Measurements from ENCODE around the gene RBP3. TPM values are rescaled to one million over a fixed set of nuclear protein-coding genes. Genes with fewer than 3 reads are reported as not detected.
"Not testable (repeated sequence)": the region's sequence is repeated elsewhere in the genome, so short reads cannot be mapped to it uniquely, and the experiment has no call there.

RBP3 gene
- total RNA-seq, 3 donors from 2014 or later: not detected

DNA sequence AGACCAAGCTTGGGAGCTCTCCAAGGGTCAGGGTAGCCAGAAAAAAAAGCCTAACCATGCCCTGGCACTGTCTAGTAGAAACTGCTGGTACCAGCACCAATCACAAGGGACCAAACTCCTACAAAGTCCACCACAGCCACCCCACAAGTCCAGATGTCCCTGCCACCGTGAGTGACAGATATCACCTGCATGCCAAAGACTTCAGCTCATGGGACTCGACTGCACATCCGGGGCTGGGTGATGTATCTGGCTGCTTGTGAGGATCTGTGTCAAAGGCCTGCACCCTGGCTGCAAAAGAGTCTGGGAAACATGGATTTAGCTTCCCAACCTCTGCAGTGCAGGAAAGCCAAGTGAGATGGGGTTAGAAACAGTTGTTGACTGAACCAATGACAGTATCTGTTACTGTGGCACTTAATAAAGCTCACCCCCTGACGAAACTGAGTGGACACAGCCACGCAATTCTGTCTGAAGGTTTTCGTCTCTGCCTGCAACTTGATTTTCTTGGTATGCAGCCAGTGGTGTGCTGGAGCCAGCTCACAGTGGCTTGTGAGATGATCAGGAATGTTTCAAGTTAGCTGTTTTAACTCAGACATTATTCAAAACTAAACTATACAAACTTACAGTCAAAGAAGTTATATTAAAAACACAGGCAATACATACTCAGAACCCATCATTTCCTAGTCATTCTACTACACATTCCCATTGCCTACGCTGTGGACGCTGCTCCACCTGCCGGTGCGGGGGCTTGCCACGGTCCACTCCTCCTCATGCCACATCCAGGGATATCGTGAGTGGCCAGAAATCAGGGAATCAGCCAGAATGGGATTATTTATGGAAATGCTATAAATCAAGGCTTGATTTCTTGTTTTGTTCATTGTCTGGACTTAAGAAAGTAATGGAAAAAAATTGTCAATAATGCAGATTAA lies 26.7 kb downstream of the RBP3 start:
- H3K9me3 Mint-ChIP-seq: no peaks in the 10 kb centered on the region
- no peak overlapping the region for H3K4me3 Mint-ChIP-seq
- no peak for ATAC-seq
- H3K27me3 Mint-ChIP-seq (ENCODE audit: low read depth): peaks cover 39% of the 10 kb centered on the region
- H3K36me3 Mint-ChIP-seq (ENCODE audit: insufficient read depth): no peaks in the 10 kb centered on the region
- H3K4me1 Mint-ChIP-seq (ENCODE audit: low read depth): peaks cover 9% of the 10 kb centered on the region
- no peak for DNase-seq

DNA sequence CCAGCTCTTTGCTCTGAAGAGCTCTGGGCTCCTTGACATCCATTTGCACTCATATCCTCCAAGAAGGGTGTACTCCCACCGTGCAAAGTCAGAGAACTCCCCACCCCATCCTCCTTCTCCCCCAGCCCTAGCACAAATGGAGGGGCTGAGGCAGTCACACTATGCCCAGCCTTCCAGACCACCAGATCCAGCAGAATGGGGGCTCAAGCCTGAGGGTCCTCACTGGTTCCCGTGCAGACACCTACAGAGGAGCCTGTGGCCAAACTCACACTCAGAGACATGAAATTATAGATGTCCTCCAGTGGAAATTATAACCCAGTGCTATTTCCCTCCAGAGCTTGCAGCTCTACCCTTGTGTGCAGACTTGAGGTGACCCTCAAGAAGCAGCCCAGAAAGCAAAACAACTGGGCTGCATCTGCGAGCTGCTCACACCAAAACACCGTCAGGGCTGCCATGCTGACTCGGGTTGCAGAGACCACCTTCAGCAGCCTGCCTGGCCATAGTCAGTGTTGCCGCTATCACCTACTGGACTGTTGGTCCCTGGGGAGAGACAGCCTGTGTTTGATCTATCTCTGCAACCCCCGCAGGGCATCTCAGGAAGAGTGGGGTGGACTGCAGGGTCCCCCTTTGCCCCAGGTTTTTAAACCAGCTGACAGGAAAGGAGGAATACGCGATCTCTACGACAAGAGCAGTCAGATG lies 28.5 kb downstream of the RBP3 start:
- no peaks in the 10 kb centered on the region for H3K36me3 Mint-ChIP-seq (ENCODE audit: insufficient read depth)
- no peaks in the 10 kb centered on the region for H3K9me3 Mint-ChIP-seq
- H3K4me1 Mint-ChIP-seq (ENCODE audit: low read depth): peaks cover 9% of the 10 kb centered on the region
- no peak for DNase-seq
- H3K4me3 Mint-ChIP-seq: no peak overlapping the region
- peaks cover 54% of the 10 kb centered on the region for H3K27me3 Mint-ChIP-seq (ENCODE audit: low read depth)
- ATAC-seq: no peak

DNA sequence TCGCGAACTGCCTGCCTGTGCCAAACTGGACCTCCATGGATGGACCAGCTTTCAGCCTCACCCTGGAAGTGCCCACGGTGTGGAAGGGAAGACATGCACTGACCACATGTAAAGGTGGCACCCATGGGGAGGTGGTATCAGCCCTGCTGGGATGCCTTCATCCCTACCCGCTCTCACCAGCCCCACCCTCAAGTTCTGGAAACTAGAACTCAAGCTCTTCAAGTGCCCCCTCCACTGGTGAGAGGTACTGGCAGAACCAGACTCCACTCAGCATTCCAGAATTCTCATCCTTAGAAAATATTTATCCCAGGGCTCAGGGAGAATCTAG lies 30.0 kb downstream of the RBP3 start:
- DNase-seq: no peak

DNA sequence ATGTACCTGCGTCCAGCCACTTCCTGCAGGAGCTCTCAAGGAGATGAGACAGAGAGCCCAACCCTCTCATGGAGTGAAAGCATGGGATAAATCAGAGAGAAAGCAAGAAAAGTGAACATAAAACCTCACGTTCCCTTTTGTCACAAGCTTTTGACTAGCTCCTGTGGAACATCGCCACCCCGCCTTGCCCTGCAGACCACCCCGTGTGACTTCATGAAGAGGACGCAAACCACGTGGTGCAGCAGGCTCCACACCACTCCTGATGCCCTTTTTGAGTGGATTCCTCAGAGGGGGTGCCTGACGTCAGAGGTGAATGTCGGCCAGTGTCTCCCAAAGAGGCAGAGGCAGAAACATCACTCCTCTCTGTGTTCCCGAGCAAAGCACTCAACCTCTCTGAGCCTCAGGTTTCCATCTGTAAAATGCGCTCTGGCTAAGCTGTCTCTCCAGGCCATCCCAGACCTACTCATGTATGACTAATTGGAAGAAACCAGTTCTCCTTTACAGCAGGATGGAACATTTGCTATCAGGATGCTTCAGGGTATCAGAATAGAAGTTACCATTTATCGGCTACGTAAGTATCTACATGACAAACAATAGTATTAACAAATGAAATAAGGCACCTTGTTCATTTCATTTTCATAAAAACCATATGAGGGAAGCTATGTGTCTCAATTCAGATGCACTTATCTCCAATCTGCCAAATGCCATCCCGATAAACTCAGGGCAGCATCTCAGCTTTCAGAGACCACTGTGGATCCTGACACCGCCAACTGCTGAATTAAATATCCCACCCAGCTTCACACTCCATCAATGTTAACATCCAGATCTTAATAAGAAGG lies 30.7 kb downstream of the RBP3 start:
- DNase-seq (no peak), ATAC-seq (no peak)
- Mint-ChIP-seq H3K36me3 (ENCODE audit: insufficient read depth) (no peaks in the 10 kb centered on the region), H3K27me3 (ENCODE audit: low read depth) (peaks cover 62% of the 10 kb centered on the region), H3K9me3 (no peaks in the 10 kb centered on the region), H3K4me1 (ENCODE audit: low read depth) (peaks cover 7% of the 10 kb centered on the region), H3K4me3 (no peak overlapping the region)

More for the DNA sequence above, 30.0 kb downstream of the RBP3 start:
- H3K9me3 Mint-ChIP-seq: no peaks in the 10 kb centered on the region
- no peak overlapping the region for H3K4me3 Mint-ChIP-seq
- peaks cover 55% of the 10 kb centered on the region for H3K27me3 Mint-ChIP-seq (ENCODE audit: low read depth)
- no peak for ATAC-seq
- H3K4me1 Mint-ChIP-seq (ENCODE audit: low read depth): peaks cover 4% of the 10 kb centered on the region
- no peaks in the 10 kb centered on the region for H3K36me3 Mint-ChIP-seq (ENCODE audit: insufficient read depth)

DNA sequence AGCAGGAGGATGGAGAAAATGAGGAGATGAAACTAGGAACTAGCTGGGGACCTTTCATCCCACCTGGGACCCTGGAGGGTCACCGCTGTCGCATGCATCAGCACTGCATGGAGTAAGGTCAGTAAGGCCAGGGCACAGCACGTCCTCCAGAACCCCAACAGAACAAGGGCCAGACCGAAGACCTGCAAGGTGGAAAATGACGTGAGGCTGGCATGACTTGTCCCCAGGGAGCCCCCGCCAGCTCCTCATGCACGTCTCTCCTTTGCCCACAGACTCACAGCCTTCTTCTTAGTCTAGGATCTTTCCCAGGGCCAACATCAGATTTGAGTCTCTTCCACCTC lies 31.3 kb downstream of the RBP3 start:
- H3K9me3 Mint-ChIP-seq: no peaks in the 10 kb centered on the region
- H3K36me3 Mint-ChIP-seq (ENCODE audit: insufficient read depth): no peaks in the 10 kb centered on the region
- H3K27me3 Mint-ChIP-seq (ENCODE audit: low read depth): peaks cover 64% of the 10 kb centered on the region
- DNase-seq (no peak), ATAC-seq (no peak)
- H3K4me1 Mint-ChIP-seq (ENCODE audit: low read depth): peaks cover 9% of the 10 kb centered on the region
- H3K4me3 Mint-ChIP-seq: no peak overlapping the region

GRCh38 chr10:47379901-47380300 lies 31.7 kb downstream of the RBP3 start:
- H3K27me3 Mint-ChIP-seq (ENCODE audit: low read depth): peaks cover 66% of the 10 kb centered on the region
- peaks cover 12% of the 10 kb centered on the region for H3K4me1 Mint-ChIP-seq (ENCODE audit: low read depth)
- no peaks in the 10 kb centered on the region for H3K36me3 Mint-ChIP-seq (ENCODE audit: insufficient read depth)
- no peak for ATAC-seq
- no peaks in the 10 kb centered on the region for H3K9me3 Mint-ChIP-seq
- DNase-seq: no peak
- H3K4me3 Mint-ChIP-seq: no peak overlapping the region

GRCh38 chr10:47380341-47381102 lies 32.4 kb downstream of the RBP3 start:
- Mint-ChIP-seq H3K4me1 (ENCODE audit: low read depth) (peaks cover 13% of the 10 kb centered on the region), H3K4me3 (no peak overlapping the region), H3K9me3 (no peaks in the 10 kb centered on the region), H3K36me3 (ENCODE audit: insufficient read depth) (no peaks in the 10 kb centered on the region), H3K27me3 (ENCODE audit: low read depth) (peaks cover 69% of the 10 kb centered on the region)
- DNase-seq: no peak
- ATAC-seq: no peak

DNA sequence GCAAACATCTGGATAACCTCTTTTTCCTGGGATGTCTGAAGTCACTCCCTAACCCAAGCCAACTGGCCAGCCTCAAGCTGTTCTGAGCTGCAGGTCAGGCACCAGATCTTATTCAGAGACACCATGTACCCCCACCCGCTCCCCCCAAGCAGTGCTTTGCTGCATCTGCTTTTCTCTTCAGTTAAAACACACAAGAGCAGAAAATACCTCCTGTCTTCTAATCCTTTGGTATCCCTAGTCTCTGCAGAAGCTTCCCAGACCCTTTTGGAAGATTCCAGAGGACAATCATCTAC lies 32.9 kb downstream of the RBP3 start:
- peaks cover 67% of the 10 kb centered on the region for H3K27me3 Mint-ChIP-seq (ENCODE audit: low read depth)
- peaks cover 13% of the 10 kb centered on the region for H3K4me1 Mint-ChIP-seq (ENCODE audit: low read depth)
- ATAC-seq (no peak), DNase-seq (no peak)
- H3K4me3 Mint-ChIP-seq: no peak overlapping the region
- H3K36me3 Mint-ChIP-seq (ENCODE audit: insufficient read depth): no peaks in the 10 kb centered on the region
- no peaks in the 10 kb centered on the region for H3K9me3 Mint-ChIP-seq

DNA sequence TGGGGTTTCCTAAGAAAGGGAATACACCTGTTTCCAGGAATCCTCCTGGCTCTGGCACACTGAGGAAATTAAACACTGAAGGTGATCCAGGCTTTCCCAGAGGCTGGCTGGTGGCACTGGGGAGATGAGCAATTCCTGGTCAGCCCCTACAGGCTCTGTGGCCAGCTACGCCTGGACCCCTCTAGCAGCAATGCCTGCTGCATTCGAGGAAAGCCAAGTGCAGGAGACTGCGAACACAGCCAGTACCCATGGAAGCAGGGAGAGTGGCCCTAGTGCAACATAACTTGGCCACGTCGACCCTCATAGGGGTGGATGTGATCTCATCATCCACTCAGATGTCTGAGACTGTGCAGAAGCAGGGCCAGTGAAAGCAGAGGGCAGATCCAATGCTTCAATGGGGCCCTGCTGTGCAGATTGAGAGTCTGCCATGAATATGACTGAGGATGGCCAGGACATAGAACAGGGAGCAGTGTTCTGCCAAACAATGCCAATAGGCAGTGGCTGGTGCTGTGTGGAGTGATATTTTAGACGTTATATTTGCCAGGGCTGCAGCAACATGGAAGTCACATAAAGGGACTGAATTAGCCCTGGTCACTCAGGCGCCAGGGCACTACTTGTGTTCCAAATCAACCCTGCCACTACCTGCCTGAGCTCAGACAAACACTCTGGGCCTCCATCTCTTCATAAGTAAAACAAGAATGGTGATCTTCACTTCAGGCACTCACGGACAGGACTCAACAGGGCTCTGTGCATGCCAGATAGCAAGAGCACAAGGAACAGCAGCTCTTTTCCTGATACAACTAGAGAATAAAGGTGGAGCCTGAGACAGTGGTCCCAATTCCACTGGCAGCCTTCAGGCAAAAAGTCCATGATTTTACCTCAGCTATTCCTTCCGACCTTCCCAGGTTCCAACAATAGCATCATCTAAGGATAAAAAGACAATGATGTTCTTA lies 33.5 kb downstream of the RBP3 start:
- H3K27me3 Mint-ChIP-seq (ENCODE audit: low read depth): peaks cover 62% of the 10 kb centered on the region
- no peaks in the 10 kb centered on the region for H3K9me3 Mint-ChIP-seq
- no peak overlapping the region for H3K4me3 Mint-ChIP-seq
- DNase-seq (no peak), ATAC-seq (no peak)
- H3K4me1 Mint-ChIP-seq (ENCODE audit: low read depth): peaks cover 13% of the 10 kb centered on the region
- H3K36me3 Mint-ChIP-seq (ENCODE audit: insufficient read depth): no peaks in the 10 kb centered on the region

DNA sequence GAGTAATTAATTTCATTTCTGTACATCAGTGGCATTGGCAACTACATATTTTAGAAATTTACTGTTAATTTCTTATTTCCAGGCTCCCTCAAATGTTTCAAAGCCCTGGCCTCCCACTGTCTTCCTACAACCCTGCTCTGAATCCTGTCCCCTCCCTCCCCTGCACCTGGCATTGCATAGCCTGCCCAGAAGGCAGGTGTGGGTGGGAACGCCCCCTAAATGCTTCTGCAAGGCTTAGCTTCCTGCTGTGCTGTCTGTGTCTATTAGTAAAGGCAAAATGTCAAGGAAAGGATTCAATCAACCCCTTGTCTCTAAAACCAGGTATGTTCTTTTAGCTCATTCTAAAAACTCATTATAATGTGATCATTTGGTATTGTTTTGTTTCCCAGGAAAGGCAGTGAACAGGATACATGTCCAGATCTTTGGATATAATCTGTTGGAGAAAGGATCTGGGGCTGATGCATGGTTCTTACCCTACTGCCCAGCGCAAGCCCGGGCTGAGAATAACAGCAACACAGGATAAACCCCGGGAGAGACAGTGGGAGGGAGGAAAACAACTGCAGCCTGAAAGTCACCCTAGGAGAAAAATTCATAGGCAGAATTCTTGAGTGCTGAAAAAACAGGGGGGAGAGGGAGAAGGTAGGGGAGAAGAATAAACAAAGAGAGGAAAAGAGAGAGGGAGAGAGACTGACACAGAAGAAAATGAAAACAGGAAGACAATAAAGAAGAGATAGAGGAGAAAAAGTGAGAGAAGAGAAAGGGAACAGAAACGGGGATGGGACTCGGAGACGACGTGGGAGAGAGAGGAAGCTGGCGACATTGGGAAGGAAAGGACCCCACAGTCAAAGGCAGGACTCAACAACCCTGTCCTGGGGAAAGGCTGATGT lies 35.3 kb downstream of the RBP3 start:
- no peak for DNase-seq
- H3K27me3 Mint-ChIP-seq (ENCODE audit: low read depth): peaks cover 50% of the 10 kb centered on the region

GRCh38 chr10:47384148-47384921 lies 36.2 kb downstream of the RBP3 start, which contains the start of gene ZNF488:
ZNF488 (minus strand) TSS chr10:47384293; CDS start chr10:47368829, 15,464 bp downstream.
- H3K4me3 Mint-ChIP-seq: peak within 1 kb of the TSS; percentile 88
- ATAC-seq (peak; percentile 94 to 98), DNase-seq (peak; percentile 71)
- H3K9me3 Mint-ChIP-seq: peaks cover 5% of the 10 kb centered on the region
- peaks cover 9% of the 10 kb centered on the region for H3K4me1 Mint-ChIP-seq (ENCODE audit: low read depth)
- H3K27me3 Mint-ChIP-seq (ENCODE audit: low read depth): peaks cover 43% of the 10 kb centered on the region
- H3K36me3 Mint-ChIP-seq (ENCODE audit: insufficient read depth): no peaks in the 10 kb centered on the region

More for the DNA sequence above, 35.3 kb downstream of the RBP3 start:
- H3K4me3 Mint-ChIP-seq: peak overlapping the region; percentile 88
- ATAC-seq: no peak
- peaks cover 9% of the 10 kb centered on the region for H3K4me1 Mint-ChIP-seq (ENCODE audit: low read depth)
- no peaks in the 10 kb centered on the region for H3K36me3 Mint-ChIP-seq (ENCODE audit: insufficient read depth)
- peaks cover 5% of the 10 kb centered on the region for H3K9me3 Mint-ChIP-seq

GRCh38 chr10:47386104-47386503 lies 37.9 kb downstream of the RBP3 start:
- DNase-seq; H3K9me3 Mint-ChIP-seq; H3K36me3 Mint-ChIP-seq (ENCODE audit: insufficient read depth); ATAC-seq; H3K4me1 Mint-ChIP-seq (ENCODE audit: low read depth); H3K4me3 Mint-ChIP-seq: not testable (repeated sequence)
- peaks cover 27% of the 10 kb centered on the region for H3K27me3 Mint-ChIP-seq (ENCODE audit: low read depth)
